ENCODE data around the gene RELL2.

The RELL2 gene

GRCh38 chr5:141597814-141598213 lies 39.0 kb upstream of the RELL2 start:
- DNase-seq (ENCODE audit: low spot score), result no peak
- no peak for TF ChIP-seq CTCF (IDR thresholded peaks at IDR 0.05; ENCODE audit: poor library complexity, severe bottlenecking)
- Histone ChIP-seq H3K36me3 (ENCODE audit: low read depth) (peaks cover 58% of the 10 kb centered on the region), H3K27me3 (ENCODE audit: insufficient read depth, poor library complexity, severe bottlenecking) (no peaks in the 10 kb centered on the region), H3K9me3 (ENCODE audit: severe bottlenecking) (no peaks in the 10 kb centered on the region), H3K27ac (ENCODE audit: poor library complexity, severe bottlenecking) (peak overlapping the region; percentile 11), H3K4me1 (ENCODE audit: insufficient read depth, poor library complexity, severe bottlenecking) (peaks cover 10% of the 10 kb centered on the region), H3K4me3 (ENCODE audit: severe bottlenecking) (no peak overlapping the region)
- peak; percentile 17; the same call in 1 of the 3 replicates for ATAC-seq (ENCODE audit: low read depth)

- ATAC-seq (ENCODE audit: low read depth) (peak; percentile 60), DNase-seq (ENCODE audit: low spot score) (no peak)
- Histone ChIP-seq H3K27ac (ENCODE audit: poor library complexity, severe bottlenecking) (no peak overlapping the region), H3K4me1 (ENCODE audit: insufficient read depth, poor library complexity, severe bottlenecking) (peaks cover 18% of the 10 kb centered on the region), H3K9me3 (ENCODE audit: severe bottlenecking) (no peaks in the 10 kb centered on the region), H3K36me3 (ENCODE audit: low read depth) (peaks cover 58% of the 10 kb centered on the region), H3K27me3 (ENCODE audit: insufficient read depth, poor library complexity, severe bottlenecking) (no peaks in the 10 kb centered on the region), H3K4me3 (ENCODE audit: severe bottlenecking) (no peak overlapping the region)
- TF ChIP-seq CTCF (IDR thresholded peaks at IDR 0.05; ENCODE audit: poor library complexity, severe bottlenecking), result no peak
These were observed 38.1 kb upstream of the RELL2 start for GRCh38 chr5:141598391-141599345.

- TF ChIP-seq CTCF (IDR thresholded peaks at IDR 0.05; ENCODE audit: poor library complexity, severe bottlenecking), result no peak
- Histone ChIP-seq H3K27ac (ENCODE audit: poor library complexity, severe bottlenecking) (no peak overlapping the region), H3K36me3 (ENCODE audit: low read depth) (peaks cover 43% of the 10 kb centered on the region), H3K4me1 (ENCODE audit: insufficient read depth, poor library complexity, severe bottlenecking) (peaks cover 57% of the 10 kb centered on the region), H3K4me3 (ENCODE audit: severe bottlenecking) (no peak overlapping the region), H3K27me3 (ENCODE audit: insufficient read depth, poor library complexity, severe bottlenecking) (no peaks in the 10 kb centered on the region), H3K9me3 (ENCODE audit: severe bottlenecking) (no peaks in the 10 kb centered on the region)
- no peak for DNase-seq (ENCODE audit: low spot score)
- no peak for ATAC-seq (ENCODE audit: low read depth)
These were observed 34.2 kb upstream of the RELL2 start for GRCh38 chr5:141602606-141603005.

- Histone ChIP-seq H3K4me1 (ENCODE audit: insufficient read depth, poor library complexity, severe bottlenecking) (peaks cover 51% of the 10 kb centered on the region), H3K4me3 (ENCODE audit: severe bottlenecking) (no peak overlapping the region), H3K27ac (ENCODE audit: poor library complexity, severe bottlenecking) (peak overlapping the region; percentile 75), H3K36me3 (ENCODE audit: low read depth) (peaks cover 33% of the 10 kb centered on the region), H3K27me3 (ENCODE audit: insufficient read depth, poor library complexity, severe bottlenecking) (no peaks in the 10 kb centered on the region), H3K9me3 (ENCODE audit: severe bottlenecking) (no peaks in the 10 kb centered on the region)
- ATAC-seq (ENCODE audit: low read depth) (peak; percentile 98), DNase-seq (ENCODE audit: low spot score) (peak; percentile 83)
- TF ChIP-seq CTCF (IDR thresholded peaks at IDR 0.05; ENCODE audit: poor library complexity, severe bottlenecking), result no peak
These were observed 32.7 kb upstream of the RELL2 start for GRCh38 chr5:141603923-141604717.
